Neural cell (in vitro differentiated cells): ENCODE results near the gene C11orf68. TPM values are rescaled to one million over a fixed set of nuclear protein-coding genes. Genes with fewer than 3 reads are reported as not detected.
A peak's percentile ranks its signal among the peaks of the same experiment; 100 is the strongest.

ENCODE experiments used
- H2AFZ ChIP-seq: fragments of 200-600, 300-800 bp; sonication (generic), shearing (Covaris generic); 2 replicates; pipeline ENCODE4 v1.6.0; 2014; ENCODE audit warnings: low read depth, mild to moderate bottlenecking, antibody characterized with exemption, low read length, moderate library complexity
- H3F3A ChIP-seq: fragments of 200-600 bp; shearing (Covaris generic); 2 replicates; pipeline ENCODE4 v1.6.1; 2016; ENCODE audit warnings: mild to moderate bottlenecking, moderate library complexity, mixed read lengths, antibody characterized with exemption, low read length; ENCODE audit not compliant: insufficient read depth, poor library complexity, severe bottlenecking
- H3K27ac ChIP-seq: fragments of 200-600, 300-800 bp; sonication (generic), shearing (Covaris generic); 2 replicates; pipeline ENCODE4 v1.5.1; 2014; ENCODE audit warnings: mild to moderate bottlenecking, low read length, moderate library complexity
- H3K27me3 ChIP-seq: fragments of 300-800, 200-600 bp; sonication (generic), shearing (Covaris generic); 2 replicates; pipeline ENCODE4 v1.6.0; 2014; ENCODE audit warnings: mild to moderate bottlenecking, low read depth, low read length, moderate library complexity; ENCODE audit not compliant: insufficient read depth
- H3K36me3 ChIP-seq: fragments of 300-800, 200-600 bp; sonication (generic), shearing (Covaris generic); 2 replicates; pipeline ENCODE4 v1.5.1; 2014; ENCODE audit warnings: mild to moderate bottlenecking, antibody characterized with exemption, low read length, moderate library complexity; ENCODE audit not compliant: insufficient read depth
- H3K4me2 ChIP-seq: fragments of 300-800, 200-600 bp; sonication (generic), shearing (Covaris generic); 2 replicates; pipeline ENCODE4 v1.6.0; 2014; ENCODE audit warnings: mild to moderate bottlenecking, low read length
- H3K4me3 ChIP-seq: fragments of 300-800, 200-600 bp; sonication (generic), shearing (Covaris generic); 2 replicates; pipeline ENCODE4 v1.5.1; 2014; ENCODE audit warnings: mild to moderate bottlenecking, low read length, moderate library complexity
- H3K79me2 ChIP-seq: fragments of 200-600 bp; shearing (Covaris generic); replicated peaks from 2 replicates; pipeline ENCODE4 v1.6.0; 2014; ENCODE audit warnings: mild to moderate bottlenecking, low read length, moderate library complexity; ENCODE audit not compliant: insufficient read depth
- H3K9ac ChIP-seq: fragments of 300-800, 200-600 bp; sonication (generic), shearing (Covaris generic); 2 replicates; pipeline ENCODE4 v1.6.1; 2016; ENCODE audit warnings: mild to moderate bottlenecking, low read length, mixed read lengths
- H3K9me2 ChIP-seq: fragments of 200-600 bp; shearing (Covaris generic); 2 replicates; pipeline ENCODE4 v1.6.1; 2016; ENCODE audit warnings: mild to moderate bottlenecking, low read length, mixed read lengths; ENCODE audit not compliant: insufficient read depth
- H3K9me3 ChIP-seq: fragments of 200-600, 300-800 bp; sonication (generic), shearing (Covaris generic); 2 replicates; pipeline ENCODE4 v1.6.1; 2016; ENCODE audit warnings: mild to moderate bottlenecking, mixed run types, low read length, moderate library complexity, mixed read lengths
- H4K20me1 ChIP-seq: fragments of 200-600 bp; shearing (Covaris generic); 2 replicates; pipeline ENCODE4 v1.6.1; 2016; ENCODE audit warnings: mild to moderate bottlenecking, mixed run types; ENCODE audit not compliant: insufficient read depth
- EP300 ChIP-seq: fragments of 450-650 bp; conservative IDR thresholded peaks from 2 replicates; pipeline ENCODE4 v1.6.1; 2014; ENCODE audit warnings: antibody characterized with exemption, mild to moderate bottlenecking, moderate library complexity; ENCODE audit not compliant: poor library complexity, severe bottlenecking
- EZH2 ChIP-seq: fragments of 200-600, 300-800 bp; shearing (Covaris generic), sonication (generic); IDR thresholded peaks from 2 replicates; pipeline ENCODE4 v1.6.1; 2014; ENCODE audit warnings: antibody characterized with exemption, low read length, borderline replicate concordance, mild to moderate bottlenecking; ENCODE audit not compliant: insufficient read depth, poor library complexity, severe bottlenecking
- MXI1 ChIP-seq: fragments of 450-650 bp; conservative IDR thresholded peaks from 2 replicates; pipeline ENCODE4 v1.6.1; 2014; ENCODE audit warnings: antibody characterized with exemption, mild to moderate bottlenecking; ENCODE audit not compliant: poor library complexity, severe bottlenecking
- POLR2AphosphoS5 ChIP-seq: IDR thresholded peaks from 2 replicates; pipeline ENCODE4 v1.6.1; 2012
- RAD21 ChIP-seq: fragments of 450-650 bp; conservative IDR thresholded peaks from 2 replicates; pipeline ENCODE4 v1.6.1; 2014; ENCODE audit warnings: antibody characterized with exemption, mild to moderate bottlenecking, moderate library complexity
- SMC3 ChIP-seq: fragments of 450-650 bp; conservative IDR thresholded peaks from 2 replicates; pipeline ENCODE4 v1.6.1; 2014; ENCODE audit warnings: antibody characterized with exemption, mild to moderate bottlenecking, moderate library complexity; ENCODE audit not compliant: poor library complexity
- TAF1 ChIP-seq: IDR thresholded peaks from 2 replicates; pipeline ENCODE4 v1.6.1; 2012; ENCODE audit warnings: low read depth
- polyA plus RNA-seq: library from polyadenylated mRNA; depleted of rRNA; stranded (reverse); fragments of >200 nt; gene quantifications from 2 replicates; pipeline ENCODE4 v1.2.3, GENCODE V29; 2014
- TF ChIP-seq, protein P1 (sequence below): fragments of 450-650 bp; IDR thresholded peaks from 2 replicates; pipeline ENCODE4 v1.5.1; 2014; ENCODE audit warnings: antibody characterized with exemption, mild to moderate bottlenecking, moderate library complexity; ENCODE audit not compliant: poor library complexity, severe bottlenecking
- TF ChIP-seq, protein P2 (sequence below): IDR thresholded peaks from 2 replicates; pipeline ENCODE4 v1.6.1; 2012; ENCODE audit warnings: borderline replicate concordance

C11orf68 gene
- polyA plus RNA-seq, 1 donor from 2014 or later, result 13.3 TPM

GRCh38 chr11:65891219-65892136 is 27.4 kb downstream of the C11orf68 start:
- Histone ChIP-seq H3K27me3 (no peaks in the 10 kb centered on the region), H3K9me2 (no peaks in the 10 kb centered on the region), H3K36me3 (no peaks in the 10 kb centered on the region), H3F3A (peaks cover 4% of the 10 kb centered on the region), H2AFZ (no peak overlapping the region), H3K4me3 (peak overlapping the region; percentile 85), H3K4me2 (peak overlapping the region; percentile 84), H3K9ac (peak overlapping the region; percentile 90), H4K20me1 (no peaks in the 10 kb centered on the region), H3K79me2 (peaks cover 5% of the 10 kb centered on the region), H3K27ac (peak overlapping the region; percentile 83), H3K9me3 (no peaks in the 10 kb centered on the region)
- TF ChIP-seq, protein P1, sequence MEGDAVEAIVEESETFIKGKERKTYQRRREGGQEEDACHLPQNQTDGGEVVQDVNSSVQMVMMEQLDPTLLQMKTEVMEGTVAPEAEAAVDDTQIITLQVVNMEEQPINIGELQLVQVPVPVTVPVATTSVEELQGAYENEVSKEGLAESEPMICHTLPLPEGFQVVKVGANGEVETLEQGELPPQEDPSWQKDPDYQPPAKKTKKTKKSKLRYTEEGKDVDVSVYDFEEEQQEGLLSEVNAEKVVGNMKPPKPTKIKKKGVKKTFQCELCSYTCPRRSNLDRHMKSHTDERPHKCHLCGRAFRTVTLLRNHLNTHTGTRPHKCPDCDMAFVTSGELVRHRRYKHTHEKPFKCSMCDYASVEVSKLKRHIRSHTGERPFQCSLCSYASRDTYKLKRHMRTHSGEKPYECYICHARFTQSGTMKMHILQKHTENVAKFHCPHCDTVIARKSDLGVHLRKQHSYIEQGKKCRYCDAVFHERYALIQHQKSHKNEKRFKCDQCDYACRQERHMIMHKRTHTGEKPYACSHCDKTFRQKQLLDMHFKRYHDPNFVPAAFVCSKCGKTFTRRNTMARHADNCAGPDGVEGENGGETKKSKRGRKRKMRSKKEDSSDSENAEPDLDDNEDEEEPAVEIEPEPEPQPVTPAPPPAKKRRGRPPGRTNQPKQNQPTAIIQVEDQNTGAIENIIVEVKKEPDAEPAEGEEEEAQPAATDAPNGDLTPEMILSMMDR, result peak; percentile 51
- TF ChIP-seq TAF1 (no peak), POLR2AphosphoS5 (no peak)

- Histone ChIP-seq H3K4me2 (peak within 1 kb of the TSS; percentile 84), H3K9me2 (no peaks in the 10 kb centered on the region), H3F3A (peaks cover 4% of the 10 kb centered on the region), H3K9me3 (no peaks in the 10 kb centered on the region), H3K79me2 (peaks cover 12% of the 10 kb centered on the region), H4K20me1 (no peaks in the 10 kb centered on the region), H3K27me3 (no peaks in the 10 kb centered on the region), H3K27ac (peak within 1 kb of the TSS; percentile 83), H2AFZ (peak within 1 kb of the TSS; percentile 15), H3K36me3 (no peaks in the 10 kb centered on the region), H3K9ac (peak within 1 kb of the TSS; percentile 90), H3K4me3 (peak within 1 kb of the TSS; percentile 85)
- TF ChIP-seq, protein P2, sequence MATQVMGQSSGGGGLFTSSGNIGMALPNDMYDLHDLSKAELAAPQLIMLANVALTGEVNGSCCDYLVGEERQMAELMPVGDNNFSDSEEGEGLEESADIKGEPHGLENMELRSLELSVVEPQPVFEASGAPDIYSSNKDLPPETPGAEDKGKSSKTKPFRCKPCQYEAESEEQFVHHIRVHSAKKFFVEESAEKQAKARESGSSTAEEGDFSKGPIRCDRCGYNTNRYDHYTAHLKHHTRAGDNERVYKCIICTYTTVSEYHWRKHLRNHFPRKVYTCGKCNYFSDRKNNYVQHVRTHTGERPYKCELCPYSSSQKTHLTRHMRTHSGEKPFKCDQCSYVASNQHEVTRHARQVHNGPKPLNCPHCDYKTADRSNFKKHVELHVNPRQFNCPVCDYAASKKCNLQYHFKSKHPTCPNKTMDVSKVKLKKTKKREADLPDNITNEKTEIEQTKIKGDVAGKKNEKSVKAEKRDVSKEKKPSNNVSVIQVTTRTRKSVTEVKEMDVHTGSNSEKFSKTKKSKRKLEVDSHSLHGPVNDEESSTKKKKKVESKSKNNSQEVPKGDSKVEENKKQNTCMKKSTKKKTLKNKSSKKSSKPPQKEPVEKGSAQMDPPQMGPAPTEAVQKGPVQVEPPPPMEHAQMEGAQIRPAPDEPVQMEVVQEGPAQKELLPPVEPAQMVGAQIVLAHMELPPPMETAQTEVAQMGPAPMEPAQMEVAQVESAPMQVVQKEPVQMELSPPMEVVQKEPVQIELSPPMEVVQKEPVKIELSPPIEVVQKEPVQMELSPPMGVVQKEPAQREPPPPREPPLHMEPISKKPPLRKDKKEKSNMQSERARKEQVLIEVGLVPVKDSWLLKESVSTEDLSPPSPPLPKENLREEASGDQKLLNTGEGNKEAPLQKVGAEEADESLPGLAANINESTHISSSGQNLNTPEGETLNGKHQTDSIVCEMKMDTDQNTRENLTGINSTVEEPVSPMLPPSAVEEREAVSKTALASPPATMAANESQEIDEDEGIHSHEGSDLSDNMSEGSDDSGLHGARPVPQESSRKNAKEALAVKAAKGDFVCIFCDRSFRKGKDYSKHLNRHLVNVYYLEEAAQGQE, result peak; percentile 60
- no peak for TF ChIP-seq EZH2
- TF ChIP-seq, protein P1, result peak; percentile 62
- peak; percentile 95 for TF ChIP-seq POLR2AphosphoS5
- TF ChIP-seq RAD21, result peak; percentile 41
- TF ChIP-seq EP300, result peak; percentile 79
- peak; percentile 63 for TF ChIP-seq SMC3
- peak; percentile 91 for TF ChIP-seq TAF1
- peak; percentile 96 for TF ChIP-seq MXI1
Observed at GRCh38 chr11:65890324-65891218, 28.3 kb downstream of the C11orf68 start, which contains the start of gene CCDC85B. TSS of gene CCDC85B (plus strand) at chr11:65890673. CDS start at chr11:65890784, 111 bp downstream.
